CD14-positive monocyte (primary cell): ENCODE measurements around the gene EDN3. TPM values are rescaled to one million over a fixed set of nuclear protein-coding genes. Genes with fewer than 3 reads are reported as not detected.

ENCODE experiments used
- DNase-seq, 3 donors: peaks; one replicate each; pipeline ENCODE4 v3.0.0-alpha.2; 2011 to 2022
- H2AFZ ChIP-seq: 2 replicates; pipeline ENCODE4 v1.6.0; 2012; ENCODE audit warnings: mild to moderate bottlenecking, low read depth, low read length, inconsistent platforms; ENCODE audit not compliant: insufficient read depth, poor library complexity, severe bottlenecking
- H3K27ac ChIP-seq, 2 donors: 1 replicate in 1 of 2; 2 replicates in 1 of 2; pipeline ENCODE4 v1.5.1; 2012 to 2013; ENCODE audit warnings: low read length in 2 of 2, control low read depth in 1 of 2, inconsistent platforms in 1 of 2, low read depth in 1 of 2, mild to moderate bottlenecking in 1 of 2
- H3K27me3 ChIP-seq, 2 donors: one replicate each; pipeline versions ENCODE4 v1.6.0 to v1.6.1; 2011 to 2013; ENCODE audit warnings: low read length in 2 of 2; ENCODE audit not compliant: control insufficient read depth in 2 of 2, insufficient read depth in 2 of 2
- H3K36me3 ChIP-seq, 2 donors: replicated peaks in 1 of 2; 1 replicate in 1 of 2; 2 replicates in 1 of 2; pipeline versions ENCODE4 v1.5.1 to v1.6.1; 2012 to 2013; ENCODE audit warnings: low read length in 2 of 2, control low read depth in 1 of 2, inconsistent platforms in 1 of 2, mild to moderate bottlenecking in 1 of 2; ENCODE audit not compliant: insufficient read depth in 2 of 2, control insufficient read depth in 1 of 2
- H3K4me1 ChIP-seq, 2 donors: 1 replicate in 1 of 2; 2 replicates in 1 of 2; pipeline versions ENCODE4 v1.5.1 to v1.6.1; 2012 to 2013; ENCODE audit warnings: low read length in 2 of 2, control low read depth in 1 of 2, inconsistent platforms in 1 of 2, mild to moderate bottlenecking in 1 of 2, moderate library complexity in 1 of 2; ENCODE audit not compliant: insufficient read depth in 2 of 2, control insufficient read depth in 1 of 2
- H3K4me2 ChIP-seq: replicated peaks from 2 replicates; pipeline ENCODE3; 2012; ENCODE audit warnings: low read length, moderate library complexity, mild to moderate bottlenecking; ENCODE audit not compliant: poor library complexity, severe bottlenecking; ENCODE audit errors: extremely low read depth
- H3K4me3 ChIP-seq, 3 experiments: fragments of 200-600 bp in 1 of 3; sonication (generic) in 1 of 3; replicated peaks in 1 of 3; 1 replicate in 2 of 3; 2 replicates in 1 of 3; pipeline ENCODE4 v1.5.1; 2011 to 2013; ENCODE audit warnings: low read length in 3 of 3, mild to moderate bottlenecking in 3 of 3, control low read depth in 2 of 3, low read depth in 2 of 3, inconsistent platforms in 1 of 3, moderate library complexity in 1 of 3
- H3K79me2 ChIP-seq: 2 replicates; pipeline ENCODE4 v1.6.0; 2012; ENCODE audit warnings: mild to moderate bottlenecking, control low read depth, inconsistent platforms, low read length, moderate library complexity; ENCODE audit not compliant: insufficient read depth
- H3K9ac ChIP-seq: 2 replicates; pipeline ENCODE4 v1.6.0; 2017; ENCODE audit warnings: low read length, mild to moderate bottlenecking; ENCODE audit not compliant: insufficient read depth, poor library complexity, severe bottlenecking
- H3K9me3 ChIP-seq, 2 donors: replicated peaks in 1 of 2; 1 replicate in 1 of 2; 2 replicates in 1 of 2; pipeline versions ENCODE4 v1.5.1 to v1.6.1; 2012 to 2013; ENCODE audit warnings: low read length in 2 of 2, control low read depth in 1 of 2; ENCODE audit not compliant: control insufficient read depth in 1 of 2, insufficient read depth in 1 of 2
- H4K20me1 ChIP-seq: 2 replicates; pipeline ENCODE4 v1.6.0; 2012; ENCODE audit warnings: mild to moderate bottlenecking, low read length, control low read depth, moderate library complexity; ENCODE audit not compliant: insufficient read depth
- H3K27ac Mint-ChIP-seq, 7 donors: one replicate each; pipeline ENCODE4 v1.8.0; 2020; ENCODE audit warnings: mild to moderate bottlenecking in 7 of 7, mixed read lengths in 7 of 7, moderate library complexity in 6 of 7, inconsistent platforms in 2 of 7
- H3K27me3 Mint-ChIP-seq, 3 donors: one replicate each; pipeline ENCODE4 v1.8.0; 2021 to 2022; ENCODE audit warnings: low read depth in 3 of 3, mild to moderate bottlenecking in 3 of 3, mixed read lengths in 3 of 3, moderate library complexity in 3 of 3, inconsistent platforms in 1 of 3
- H3K36me3 Mint-ChIP-seq, 2 donors: one replicate each; pipeline ENCODE4 v1.8.0; 2020; ENCODE audit warnings: mixed read lengths in 2 of 2, inconsistent platforms in 1 of 2, mild to moderate bottlenecking in 1 of 2
- H3K4me1 Mint-ChIP-seq: one replicate; pipeline ENCODE4 v1.8.0; 2020; ENCODE audit warnings: mild to moderate bottlenecking, mixed read lengths
- H3K4me3 Mint-ChIP-seq, 2 donors: one replicate each; pipeline ENCODE4 v1.8.0; 2020; ENCODE audit warnings: mild to moderate bottlenecking in 2 of 2, mixed read lengths in 2 of 2, moderate library complexity in 1 of 2
- H3K9me3 Mint-ChIP-seq, 7 donors: one replicate each; pipeline ENCODE4 v1.8.0; 2020 to 2022; ENCODE audit warnings: mixed read lengths in 7 of 7, mild to moderate bottlenecking in 6 of 7, moderate library complexity in 6 of 7, inconsistent platforms in 2 of 7
- WGBS: methylation state at CpG from one replicate; pipeline ENCODE4 v1.1.5; 2013; ENCODE audit warnings: missing lambda C conversion rate; ENCODE audit not compliant: insufficient coverage; 5-methylcytosine and 5-hydroxymethylcytosine counted together
- intact Hi-C, 2 donors: fragments of 100-400 bp; cut with micrococcal nuclease; formaldehyde crosslinking; loops; one replicate each; pipeline versions ENCODE4 v1.15.0 to v1.15.1; 2023
- polyA plus RNA-seq, 3 donors: library from polyadenylated mRNA; depleted of rRNA in 1 of 3; unstranded in 2 of 3; stranded (reverse) in 1 of 3; fragments of 300-500 nt in 2 of 3; fragments of >200 nt in 1 of 3; fragmentation: Illumina TruSeq in 2 of 3; gene quantifications; 1 replicate in 2 of 3; 2 replicates in 1 of 3; pipeline ENCODE4 v1.2.3, GENCODE V29; 2012 to 2021
- TF ChIP-seq, protein P1 (sequence below): fragments of 200-600 bp; IDR thresholded peaks from one replicate; pipeline ENCODE4 v1.8.0; 2022; ENCODE audit warnings: antibody characterized with exemption, mild to moderate bottlenecking

EDN3 gene
- polyA plus RNA-seq, 3 donors = not detected

- Histone ChIP-seq H3K9me3 (no peaks in the 10 kb centered on the region), H3K36me3 (no peaks in the 10 kb centered on the region), H2AFZ (no peak overlapping the region), H3K27me3 (no peaks in the 10 kb centered on the region), H3K4me2 (no peak overlapping the region), H4K20me1 (no peaks in the 10 kb centered on the region), H3K79me2 (no peaks in the 10 kb centered on the region), H3K4me1 (no peaks in the 10 kb centered on the region), H3K9ac (no peak overlapping the region), H3K4me3 (no peak overlapping the region), H3K27ac (no peak overlapping the region)
- Mint-ChIP-seq H3K27me3 (peaks cover 0 to 8% (median 3%) of the 10 kb centered on the region in 3 donors), H3K36me3 (no peaks in the 10 kb centered on the region), H3K4me1 (peaks cover 4% of the 10 kb centered on the region), H3K4me3 (no peak overlapping the region), H3K9me3 (peaks cover 0 to 2% (median 0%) of the 10 kb centered on the region in 7 donors), H3K27ac (no peak overlapping the region)
- intact Hi-C loops = no loop called here
- WGBS = 92% methylated on average over 2 of the region's 5 CpGs
- TF ChIP-seq, protein P1, sequence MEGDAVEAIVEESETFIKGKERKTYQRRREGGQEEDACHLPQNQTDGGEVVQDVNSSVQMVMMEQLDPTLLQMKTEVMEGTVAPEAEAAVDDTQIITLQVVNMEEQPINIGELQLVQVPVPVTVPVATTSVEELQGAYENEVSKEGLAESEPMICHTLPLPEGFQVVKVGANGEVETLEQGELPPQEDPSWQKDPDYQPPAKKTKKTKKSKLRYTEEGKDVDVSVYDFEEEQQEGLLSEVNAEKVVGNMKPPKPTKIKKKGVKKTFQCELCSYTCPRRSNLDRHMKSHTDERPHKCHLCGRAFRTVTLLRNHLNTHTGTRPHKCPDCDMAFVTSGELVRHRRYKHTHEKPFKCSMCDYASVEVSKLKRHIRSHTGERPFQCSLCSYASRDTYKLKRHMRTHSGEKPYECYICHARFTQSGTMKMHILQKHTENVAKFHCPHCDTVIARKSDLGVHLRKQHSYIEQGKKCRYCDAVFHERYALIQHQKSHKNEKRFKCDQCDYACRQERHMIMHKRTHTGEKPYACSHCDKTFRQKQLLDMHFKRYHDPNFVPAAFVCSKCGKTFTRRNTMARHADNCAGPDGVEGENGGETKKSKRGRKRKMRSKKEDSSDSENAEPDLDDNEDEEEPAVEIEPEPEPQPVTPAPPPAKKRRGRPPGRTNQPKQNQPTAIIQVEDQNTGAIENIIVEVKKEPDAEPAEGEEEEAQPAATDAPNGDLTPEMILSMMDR = no peak
- no peak for DNase-seq
These were observed 61.0 kb downstream of the EDN3 start for GRCh38 chr20:59361411-59361810.

DNA sequence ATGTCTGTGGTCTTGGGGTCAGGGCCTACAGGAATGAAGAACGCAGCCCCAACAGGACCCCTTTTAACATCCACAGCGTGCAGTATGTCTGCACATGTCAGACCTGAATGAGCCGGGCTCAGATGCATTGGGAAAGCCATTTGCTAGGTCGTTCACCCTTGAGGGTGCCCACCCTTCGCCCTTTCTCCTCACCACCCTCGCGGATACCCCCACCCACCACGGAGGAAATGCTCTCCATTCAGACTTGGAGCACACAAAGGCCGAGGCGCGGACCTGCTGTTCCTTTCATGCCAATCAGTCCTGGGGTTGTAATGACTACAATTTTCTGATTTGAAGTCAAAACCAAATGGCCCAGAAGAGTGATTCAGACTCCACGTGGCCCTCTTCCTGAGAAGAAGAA lies 62.7 kb downstream of the EDN3 start:
- H3K27me3 ChIP-seq = no peaks in the 10 kb centered on the region
- peaks cover 0 to 2% (median 0%) of the 10 kb centered on the region in 7 donors for H3K9me3 Mint-ChIP-seq
- intact Hi-C loops = no loop called here
- no peaks in the 10 kb centered on the region for H3K9me3 ChIP-seq
- no peaks in the 10 kb centered on the region for H3K36me3 ChIP-seq
- peaks cover 0 to 8% (median 3%) of the 10 kb centered on the region in 3 donors for H3K27me3 Mint-ChIP-seq
- TF ChIP-seq, protein P1 = no peak
- no peak overlapping the region for H3K27ac Mint-ChIP-seq
- H3K4me3 ChIP-seq = no peak overlapping the region
- H3K4me3 Mint-ChIP-seq = no peak overlapping the region
- H3K36me3 Mint-ChIP-seq = no peaks in the 10 kb centered on the region
- no peak overlapping the region for H2AFZ ChIP-seq
- H3K4me1 Mint-ChIP-seq = peaks cover 4% of the 10 kb centered on the region
- H3K4me2 ChIP-seq = no peak overlapping the region
- WGBS = 75% methylated on average over 11 of the region's 12 CpGs
- no peaks in the 10 kb centered on the region for H4K20me1 ChIP-seq
- H3K9ac ChIP-seq = no peak overlapping the region
- no peaks in the 10 kb centered on the region for H3K79me2 ChIP-seq
- H3K27ac ChIP-seq = no peak overlapping the region
- no peak for DNase-seq
- H3K4me1 ChIP-seq = no peaks in the 10 kb centered on the region
